MCF 10A (cell line): Measurements from ENCODE around the gene PRRC2B. TPM values are rescaled to one million over a fixed set of nuclear protein-coding genes. Genes with fewer than 3 reads are reported as not detected.
A peak's percentile ranks its signal among the peaks of the same experiment; 100 is the strongest.

Source experiments
- BruUV-seq: library from RNA; stranded (reverse); fragments of 400-500 nt; replicated peaks from 2 replicates; lab custom pipeline; 2021; lab: Mats Ljungman, UMichigan
- CTCF ChIA-PET: fragments of 300-600 bp; sonication (Branson Sonifier 250); formaldehyde crosslinking; extraction: SDS; loops from one replicate; lab custom pipeline; 2021; ENCODE audit warnings: antibody characterized with exemption, inconsistent platforms; lab: Yijun Ruan, JAX
- POLR2A ChIA-PET: fragments of 300-600, 350-650 bp; sonication (Branson Sonifier 250); formaldehyde crosslinking; extraction: SDS; loops from one replicate; lab custom pipeline; 2020; ENCODE audit warnings: antibody characterized with exemption, inconsistent platforms; lab: Yijun Ruan, JAX
- DNase-seq: peaks from one replicate; pipeline ENCODE4 v3.0.0-alpha.2; 2018; ENCODE audit not compliant: unreplicated experiment
- H3K27ac Mint-ChIP-seq: one replicate; pipeline ENCODE4 v1.8.0; 2022; ENCODE audit warnings: mild to moderate bottlenecking, low read depth, mixed read lengths; ENCODE audit not compliant: unreplicated experiment
- H3K27me3 Mint-ChIP-seq: one replicate; pipeline ENCODE4 v1.8.0; 2022; ENCODE audit warnings: mixed read lengths; ENCODE audit not compliant: insufficient read depth, unreplicated experiment
- H3K36me3 Mint-ChIP-seq: one replicate; pipeline ENCODE4 v1.8.0; 2022; ENCODE audit warnings: mild to moderate bottlenecking, moderate library complexity, mixed read lengths; ENCODE audit not compliant: insufficient read depth, unreplicated experiment
- H3K4me1 Mint-ChIP-seq: one replicate; pipeline ENCODE4 v1.8.0; 2022; ENCODE audit warnings: mixed read lengths; ENCODE audit not compliant: insufficient read depth, unreplicated experiment
- H3K4me3 Mint-ChIP-seq: one replicate; pipeline ENCODE4 v1.8.0; 2022; ENCODE audit warnings: mild to moderate bottlenecking, moderate library complexity, mixed read lengths; ENCODE audit not compliant: unreplicated experiment
- H3K9me3 Mint-ChIP-seq: one replicate; pipeline ENCODE4 v1.8.0; 2022; ENCODE audit warnings: mixed read lengths; ENCODE audit not compliant: unreplicated experiment
- CTCF ChIP-seq: fragments of 200-600 bp; IDR thresholded peaks from one replicate; pipeline ENCODE4 v1.8.0; 2022; ENCODE audit warnings: antibody characterized with exemption, mild to moderate bottlenecking; ENCODE audit not compliant: unreplicated experiment
- intact Hi-C: fragments of 100-400 bp; cut with micrococcal nuclease; formaldehyde crosslinking; loops from 2 replicates; pipeline ENCODE4 v1.14.1; 2022
- total RNA-seq: library from RNA; stranded (reverse); gene quantifications from 2 replicates; pipeline ENCODE4 v1.2.3, GENCODE V29; 2022

PRRC2B gene
- total RNA-seq, 1 experiment from 2014 or later = 186 TPM

- TF ChIP-seq CTCF = no peak
- no peaks in the 10 kb centered on the region for H3K9me3 Mint-ChIP-seq
- peaks cover 29% of the 10 kb centered on the region for H3K36me3 Mint-ChIP-seq
- no TSS peak for BruUV-seq
- peak overlapping the region; percentile 68 for H3K4me3 Mint-ChIP-seq
- ChIA-PET POLR2A (interaction anchor here (0.6 to 1.2 kb wide), 5 partner anchors 9 to 42 kb away, joined by 3 to 4 read pairs (median 3); no protein-coding TSS in a partner anchor), CTCF (interaction anchor here (0.6 to 1.4 kb wide), 4 partner anchors 8 to 767 kb away, joined by 3 to 6 read pairs (median 4); no protein-coding TSS in a partner anchor)
- DNase-seq = peak; percentile 96
- intact Hi-C loops = no loop called here
- peak overlapping the region; percentile 78 for H3K27ac Mint-ChIP-seq
- no peaks in the 10 kb centered on the region for H3K27me3 Mint-ChIP-seq
- H3K4me1 Mint-ChIP-seq = peaks cover 56% of the 10 kb centered on the region
Measured at GRCh38 chr9:131402738-131403492, 9.0 kb downstream of the PRRC2B start.

GRCh38 chr9:131403493-131403773 is 9.5 kb downstream of the PRRC2B start:
- Mint-ChIP-seq H3K4me1 (peaks cover 55% of the 10 kb centered on the region), H3K36me3 (peaks cover 28% of the 10 kb centered on the region), H3K27me3 (no peaks in the 10 kb centered on the region), H3K4me3 (no peak overlapping the region), H3K27ac (no peak overlapping the region), H3K9me3 (no peaks in the 10 kb centered on the region)
- no TSS peak for BruUV-seq
- DNase-seq = no peak
- ChIA-PET CTCF (interaction anchor here (0.6 to 1.4 kb wide), 4 partner anchors 8 to 767 kb away, joined by 3 to 6 read pairs (median 4); no protein-coding TSS in a partner anchor), POLR2A (interaction anchor here (0.6 to 1.2 kb wide), 4 partner anchors 8 to 30 kb away, joined by 3 read pairs; no protein-coding TSS in a partner anchor)
- intact Hi-C loops = no loop called here
- TF ChIP-seq CTCF = no peak

- Mint-ChIP-seq H3K9me3 (no peaks in the 10 kb centered on the region), H3K4me1 (peaks cover 54% of the 10 kb centered on the region), H3K36me3 (peaks cover 28% of the 10 kb centered on the region), H3K4me3 (no peak overlapping the region), H3K27ac (no peak overlapping the region), H3K27me3 (no peaks in the 10 kb centered on the region)
- TF ChIP-seq CTCF = no peak
- DNase-seq = no peak
- BruUV-seq = no TSS peak
- ChIA-PET CTCF (interaction anchor here (0.6 to 1.1 kb wide), 4 partner anchors 10 to 247 kb away, joined by 3 to 8 read pairs (median 6); no protein-coding TSS in a partner anchor), POLR2A (interaction anchor here (1.6 to 4.2 kb wide), 2 partner anchors 8 to 26 kb away, joined by 3 to 41 read pairs; no protein-coding TSS in a partner anchor)
- intact Hi-C loops = no loop called here
Measured at GRCh38 chr9:131404581-131404980, 10.7 kb downstream of the PRRC2B start.

GRCh38 chr9:131404987-131405386 is 11.1 kb downstream of the PRRC2B start:
- ChIA-PET CTCF (interaction anchor here (0.6 to 1.1 kb wide), 4 partner anchors 10 to 246 kb away, joined by 3 to 8 read pairs (median 6); no protein-coding TSS in a partner anchor), POLR2A (interaction anchor here (0.6 to 4.2 kb wide), 3 partner anchors 8 to 32 kb away, joined by 3 to 41 read pairs (median 3); no protein-coding TSS in a partner anchor)
- H3K4me3 Mint-ChIP-seq = no peak overlapping the region
- intact Hi-C loops = no loop called here
- DNase-seq = no peak
- no peak overlapping the region for H3K27ac Mint-ChIP-seq
- H3K9me3 Mint-ChIP-seq = no peaks in the 10 kb centered on the region
- no peak for TF ChIP-seq CTCF
- H3K36me3 Mint-ChIP-seq = peaks cover 28% of the 10 kb centered on the region
- H3K4me1 Mint-ChIP-seq = peaks cover 54% of the 10 kb centered on the region
- no TSS peak for BruUV-seq
- no peaks in the 10 kb centered on the region for H3K27me3 Mint-ChIP-seq
